Sigmoid colon (tissue), 7 donors: ENCODE results near the gene TPCN2. TPM values are rescaled to one million over a fixed set of nuclear protein-coding genes. Genes with fewer than 3 reads are reported as not detected.

Experiments
- DNase-seq: peaks from one replicate; pipeline ENCODE4 v3.0.0-alpha.2; 2019
- H3K27ac ChIP-seq, 4 donors: fragments of 200-600 bp; sonication (generic); one replicate each; pipeline ENCODE4 v1.5.1; 2016 to 2019; ENCODE audit warnings: mild to moderate bottlenecking in 1 of 4
- H3K27me3 ChIP-seq, 3 donors: fragments of 200-600 bp; sonication (generic); one replicate each; pipeline ENCODE4 v1.5.1; 2019; ENCODE audit warnings: mild to moderate bottlenecking in 1 of 3
- H3K36me3 ChIP-seq, 4 donors: fragments of 200-600 bp; sonication (generic); one replicate each; pipeline ENCODE4 v1.5.1; 2016 to 2019
- H3K4me1 ChIP-seq, 4 donors: fragments of 200-600 bp; sonication (generic); one replicate each; pipeline ENCODE4 v1.5.1; 2017 to 2019
- H3K4me3 ChIP-seq, 4 donors: fragments of 200-600 bp; sonication (generic); one replicate each; pipeline ENCODE4 v1.5.1; 2017 to 2019; ENCODE audit warnings: mild to moderate bottlenecking in 2 of 4, moderate library complexity in 1 of 4
- H3K9me3 ChIP-seq, 4 donors: fragments of 200-600 bp in 3 of 4; sonication (generic) in 3 of 4; one replicate each; pipeline versions ENCODE4 v1.5.1 to v1.6.1; 2013 to 2019
- EP300 ChIP-seq, 4 donors: sonication (generic); formaldehyde crosslinking; IDR thresholded peaks; one replicate each; pipeline ENCODE4 v1.6.1; 2017; ENCODE audit warnings: antibody characterized with exemption in 4 of 4
- POLR2A ChIP-seq, 2 donors: fragments of 450-650 bp; IDR thresholded peaks; one replicate each; pipeline ENCODE4 v1.6.1; 2016; ENCODE audit warnings: antibody characterized with exemption in 2 of 2, mild to moderate bottlenecking in 2 of 2, moderate library complexity in 2 of 2
- POLR2AphosphoS5 ChIP-seq, 4 donors: sonication (generic); formaldehyde crosslinking; IDR thresholded peaks; one replicate each; pipeline ENCODE4 v1.6.1; 2017; ENCODE audit warnings: antibody characterized with exemption in 4 of 4
- WGBS, 2 donors: extraction: QIAGEN DNeasy Blood & Tissue Kit; methylation state at CpG; one replicate each; pipeline ENCODE4 v1.1.7; 2013; 5-methylcytosine and 5-hydroxymethylcytosine counted together
- intact Hi-C: fragments of 100-400 bp; cut with DNase I; formaldehyde crosslinking; loops from one replicate; pipeline ENCODE4 v1.15.1; 2023
- polyA plus RNA-seq, 3 donors: library from polyadenylated mRNA; stranded (reverse); fragments of 200-250 nt; gene quantifications; one replicate each; pipeline ENCODE4 v1.2.3, GENCODE V29; 2013
- total RNA-seq, 4 donors: library from RNA; depleted of rRNA; stranded (reverse); fragments of >200 nt; gene quantifications; one replicate each; pipeline ENCODE4 v1.1.0, GENCODE V29; 2016
- TF ChIP-seq, protein P1 (sequence below), 4 experiments: fragments of 450-650 bp in 3 of 4; fragments of 200-600 bp in 1 of 4; IDR thresholded peaks; one replicate each; pipeline ENCODE4 v1.5.1; 2016 to 2019; ENCODE audit warnings: antibody characterized with exemption in 4 of 4, mild to moderate bottlenecking in 3 of 4, moderate library complexity in 2 of 4
- donor health status: healthy with polysubstance abuse.
- donor health status: Bipolar disorder and iron deficiency.
- donor health status: healthy.

TPCN2 gene
- total and polyA plus RNA-seq, 7 donors = 1.6 to 43.5 (median 17.5) TPM

DNA sequence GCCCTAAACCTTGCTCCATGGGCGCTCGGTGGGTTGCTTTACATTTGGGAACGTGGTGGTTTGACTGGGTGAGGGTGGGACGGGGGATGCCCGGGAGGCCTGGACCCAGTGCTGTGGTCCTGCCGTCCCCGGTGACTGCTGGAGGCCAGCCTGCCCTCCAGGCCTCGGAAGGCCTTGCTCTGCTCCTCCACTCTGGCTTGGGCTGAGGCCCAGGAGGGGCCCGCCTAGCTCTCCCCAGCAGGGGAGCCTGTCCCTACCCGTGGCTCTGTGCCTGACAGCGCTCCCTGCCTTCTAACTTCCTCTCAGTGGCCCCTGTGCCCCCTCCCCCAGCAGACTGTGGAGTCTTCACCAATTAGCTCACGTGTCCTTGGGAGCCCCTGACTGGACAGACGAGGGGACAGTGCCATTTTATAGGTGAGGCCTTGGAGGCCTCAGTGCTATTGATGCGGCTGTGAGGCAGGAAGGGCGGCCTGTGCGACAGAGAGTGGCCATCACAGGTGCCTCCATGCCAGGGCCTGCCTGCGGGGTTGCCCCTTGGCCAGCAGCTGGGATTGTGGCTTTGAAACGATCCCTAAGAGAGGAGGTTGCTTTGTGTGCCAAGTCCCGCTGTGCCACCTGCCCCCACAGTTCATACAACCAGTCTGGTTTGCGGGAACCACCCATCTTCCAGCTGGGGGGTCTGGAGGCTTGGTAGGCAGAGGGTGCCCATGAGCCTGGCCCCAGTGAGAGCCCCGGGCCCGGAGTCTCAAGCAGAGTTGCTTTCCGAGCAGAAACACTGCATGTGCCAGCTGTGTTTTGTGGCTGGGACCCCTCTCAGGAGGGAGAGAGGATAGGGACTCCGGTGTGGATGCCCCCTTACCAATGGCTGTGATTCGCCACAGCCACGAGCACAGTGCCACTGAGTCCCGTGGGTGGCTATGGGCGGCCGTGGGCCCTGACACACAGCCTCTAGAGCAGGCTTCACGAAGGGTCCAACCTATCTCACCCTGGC, 17.7 kb downstream of the TPCN2 start:
- Histone ChIP-seq H3K4me3 (no peak overlapping the region), H3K36me3 (peaks cover 26 to 49% (median 38%) of the 10 kb centered on the region in 4 donors), H3K9me3 (no peaks in the 10 kb centered on the region), H3K27ac (peak overlapping the region; percentile 34 to 79 (median 66)), H3K27me3 (no peaks in the 10 kb centered on the region), H3K4me1 (peaks cover 0 to 33% (median 30%) of the 10 kb centered on the region in 4 donors)
- no peak for DNase-seq
- WGBS, 2 donors = 89 to 91% methylated on average over 30 of the region's 30 CpGs
- TF ChIP-seq, protein P1, sequence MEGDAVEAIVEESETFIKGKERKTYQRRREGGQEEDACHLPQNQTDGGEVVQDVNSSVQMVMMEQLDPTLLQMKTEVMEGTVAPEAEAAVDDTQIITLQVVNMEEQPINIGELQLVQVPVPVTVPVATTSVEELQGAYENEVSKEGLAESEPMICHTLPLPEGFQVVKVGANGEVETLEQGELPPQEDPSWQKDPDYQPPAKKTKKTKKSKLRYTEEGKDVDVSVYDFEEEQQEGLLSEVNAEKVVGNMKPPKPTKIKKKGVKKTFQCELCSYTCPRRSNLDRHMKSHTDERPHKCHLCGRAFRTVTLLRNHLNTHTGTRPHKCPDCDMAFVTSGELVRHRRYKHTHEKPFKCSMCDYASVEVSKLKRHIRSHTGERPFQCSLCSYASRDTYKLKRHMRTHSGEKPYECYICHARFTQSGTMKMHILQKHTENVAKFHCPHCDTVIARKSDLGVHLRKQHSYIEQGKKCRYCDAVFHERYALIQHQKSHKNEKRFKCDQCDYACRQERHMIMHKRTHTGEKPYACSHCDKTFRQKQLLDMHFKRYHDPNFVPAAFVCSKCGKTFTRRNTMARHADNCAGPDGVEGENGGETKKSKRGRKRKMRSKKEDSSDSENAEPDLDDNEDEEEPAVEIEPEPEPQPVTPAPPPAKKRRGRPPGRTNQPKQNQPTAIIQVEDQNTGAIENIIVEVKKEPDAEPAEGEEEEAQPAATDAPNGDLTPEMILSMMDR (IDR thresholded peaks at IDR 0.05) = no peak
- TF ChIP-seq POLR2A (IDR thresholded peaks at IDR 0.05) (no peak), EP300 (IDR thresholded peaks at IDR 0.05) (no peak), POLR2AphosphoS5 (IDR thresholded peaks at IDR 0.05) (no peak)
- intact Hi-C loops = no loop called here

DNA sequence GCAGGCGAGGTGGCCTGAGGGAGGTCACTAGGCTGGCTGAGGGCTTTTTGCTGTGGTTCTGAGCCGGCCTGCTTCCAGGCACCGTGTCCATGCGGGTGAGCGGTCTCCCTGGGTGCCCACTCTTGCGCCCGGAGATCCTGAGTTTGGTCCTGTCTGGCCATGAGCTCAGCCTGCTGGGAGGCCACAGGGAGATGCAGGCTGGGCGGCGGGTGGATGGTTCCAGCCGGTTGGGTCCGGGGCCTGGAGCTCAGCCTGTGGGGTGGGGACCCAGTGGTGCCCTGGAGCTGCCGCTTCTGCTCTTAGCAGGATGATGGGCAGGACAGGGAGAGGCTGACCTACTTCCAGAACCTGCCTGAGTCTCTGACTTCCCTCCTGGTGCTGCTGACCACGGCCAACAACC, 18.5 kb downstream of the TPCN2 start:
- no peak for DNase-seq
- Histone ChIP-seq H3K27me3 (no peaks in the 10 kb centered on the region), H3K4me1 (peaks cover 0 to 31% (median 29%) of the 10 kb centered on the region in 4 donors), H3K27ac (peak overlapping the region in 3 of 4 donors; percentile 60 to 79 (median 71)), H3K36me3 (peaks cover 34 to 57% (median 43%) of the 10 kb centered on the region in 4 donors), H3K4me3 (no peak overlapping the region), H3K9me3 (no peaks in the 10 kb centered on the region)
- 94 to 95% methylated on average over 13 of the region's 13 CpGs for WGBS, 2 donors
- intact Hi-C loops = no loop called here
- TF ChIP-seq POLR2AphosphoS5 (IDR thresholded peaks at IDR 0.05) = no peak
- TF ChIP-seq, protein P1 (IDR thresholded peaks at IDR 0.05) = no peak
- TF ChIP-seq POLR2A (IDR thresholded peaks at IDR 0.05) = no peak
- no peak for TF ChIP-seq EP300 (IDR thresholded peaks at IDR 0.05)

DNA sequence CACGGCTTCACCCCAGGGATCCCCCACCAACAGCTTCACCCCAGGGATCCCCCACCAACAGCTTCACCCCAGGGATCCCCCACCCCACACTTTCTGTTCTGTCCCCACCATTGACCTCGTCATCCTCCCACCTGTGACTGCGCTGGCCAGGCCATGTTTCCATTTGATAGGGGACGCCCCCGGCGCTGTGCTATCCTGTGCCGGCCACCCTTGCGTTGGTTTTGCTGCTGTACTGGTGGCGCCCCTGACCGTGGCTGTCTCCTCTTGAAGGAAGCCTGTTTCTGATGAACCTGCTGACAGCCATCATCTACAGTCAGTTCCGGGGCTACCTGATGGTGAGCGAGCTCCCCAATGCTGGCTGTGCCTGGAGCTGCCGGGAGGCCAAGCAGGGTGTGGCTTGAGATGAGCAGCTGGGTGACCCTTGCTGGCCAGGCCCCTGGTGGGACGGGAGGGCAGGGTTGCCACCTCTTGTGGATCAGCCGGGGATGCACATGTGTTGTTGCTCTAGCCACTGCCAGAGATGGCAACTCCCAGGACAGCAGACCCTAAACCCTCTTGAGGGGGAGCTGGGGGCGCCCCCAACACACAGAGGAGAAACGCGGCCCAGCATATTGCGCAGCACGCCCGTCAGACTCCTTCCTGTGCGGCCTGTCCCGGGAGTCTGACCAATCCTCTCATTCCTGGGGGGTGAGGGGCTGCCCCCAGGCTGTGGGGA, 22.5 kb downstream of the TPCN2 start:
- peaks cover 29 to 53% (median 30%) of the 10 kb centered on the region in 4 donors for H3K36me3 ChIP-seq
- WGBS, 2 donors = 93 to 94% methylated on average over 23 of the region's 23 CpGs
- H3K4me1 ChIP-seq = peaks cover 0 to 31% (median 25%) of the 10 kb centered on the region in 4 donors

DNA sequence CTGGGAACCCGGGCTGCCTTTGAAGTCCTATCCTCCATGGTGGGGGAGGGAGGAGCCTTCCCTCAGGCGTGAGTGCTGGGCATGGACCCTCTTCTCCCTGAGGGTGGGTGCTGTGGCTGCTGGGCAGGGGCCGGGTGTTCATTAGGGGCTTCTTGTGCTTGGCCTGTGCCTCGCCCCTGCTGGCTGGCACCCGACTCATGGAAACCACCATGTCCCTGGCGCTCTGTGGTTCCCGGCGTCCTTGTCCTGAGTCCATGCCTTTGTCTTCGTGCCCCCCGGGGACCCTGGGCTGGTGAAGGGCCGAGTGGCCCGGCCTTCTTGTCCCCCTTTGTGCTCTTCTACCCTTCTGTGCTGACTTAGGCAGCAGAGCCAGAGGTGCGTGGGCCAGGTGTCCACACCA, 23.2 kb downstream of the TPCN2 start:
- WGBS, 2 donors = 94 to 95% methylated on average over 13 of the region's 13 CpGs
- Histone ChIP-seq H3K9me3 (no peaks in the 10 kb centered on the region), H3K27me3 (no peaks in the 10 kb centered on the region), H3K36me3 (peaks cover 29 to 53% (median 30%) of the 10 kb centered on the region in 4 donors), H3K4me1 (peaks cover 0 to 25% (median 22%) of the 10 kb centered on the region in 4 donors), H3K4me3 (no peak overlapping the region), H3K27ac (peak overlapping the region; percentile 36 to 88 (median 84))
- TF ChIP-seq EP300 (IDR thresholded peaks at IDR 0.05) = no peak
- TF ChIP-seq, protein P1 (IDR thresholded peaks at IDR 0.05) = no peak
- intact Hi-C loops = no loop called here
- DNase-seq = no peak

More for the DNA sequence above, 22.5 kb downstream of the TPCN2 start:
- Histone ChIP-seq H3K4me3 (no peak overlapping the region), H3K27ac (peak overlapping the region; percentile 36 to 88 (median 62)), H3K27me3 (no peaks in the 10 kb centered on the region), H3K9me3 (no peaks in the 10 kb centered on the region)
- intact Hi-C loops = no loop called here
- no peak for DNase-seq
- no peak for TF ChIP-seq POLR2AphosphoS5 (IDR thresholded peaks at IDR 0.05)
- TF ChIP-seq EP300 (IDR thresholded peaks at IDR 0.05) = no peak
- TF ChIP-seq POLR2A (IDR thresholded peaks at IDR 0.05) = no peak
- TF ChIP-seq, protein P1 (IDR thresholded peaks at IDR 0.05) = no peak
